Eye (tissue), 1 donor: ENCODE data around the gene RAB6B.

Experiments used
- DNase-seq: peaks from one replicate; pipeline ENCODE4 v3.0.0-alpha.2; 2015

RAB6B gene

GRCh38 chr3:133834621-133835417 is 60.9 kb downstream of the RAB6B start:
- DNase-seq = no peak

GRCh38 chr3:133833880-133834620 is 61.6 kb downstream of the RAB6B start:
- DNase-seq = no peak

DNA sequence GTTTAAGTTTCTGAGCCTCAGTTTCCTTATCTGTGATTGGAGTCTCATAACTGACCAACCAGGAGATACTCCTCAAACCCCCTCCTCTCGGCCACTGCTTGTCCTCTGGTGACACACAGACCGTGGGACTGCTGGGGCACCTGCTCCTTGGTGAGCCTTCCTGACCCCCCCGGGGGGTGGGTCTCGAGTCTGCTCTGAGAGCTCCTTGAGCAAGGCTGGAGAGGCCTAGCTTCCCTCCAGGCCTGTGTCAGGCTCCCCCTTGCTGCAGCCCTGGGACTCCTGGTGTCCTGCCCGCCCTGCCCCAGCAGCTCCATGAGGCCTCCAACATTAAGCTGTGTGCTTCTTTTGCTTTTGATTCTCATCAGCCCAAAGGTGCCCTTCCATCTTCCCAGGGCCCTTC is 62.4 kb downstream of the RAB6B start:
- DNase-seq = no peak

DNA sequence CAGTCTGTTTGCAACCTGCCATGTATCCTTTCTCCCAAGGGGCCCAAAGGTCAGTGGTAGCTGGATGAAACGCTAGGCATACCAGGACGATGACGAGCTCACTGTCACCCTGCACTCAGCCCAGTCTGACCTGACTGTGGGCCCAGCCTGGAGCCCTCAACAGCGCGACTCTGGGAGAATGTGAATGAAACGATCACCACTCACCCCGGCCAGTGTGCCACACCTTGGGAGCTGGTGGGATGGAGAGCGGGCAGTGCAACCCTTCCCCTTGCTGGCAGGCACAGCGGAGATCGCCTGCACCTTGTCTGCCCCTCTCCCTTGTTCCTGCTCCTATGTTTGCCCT is 62.9 kb downstream of the RAB6B start:
- no peak for DNase-seq

DNA sequence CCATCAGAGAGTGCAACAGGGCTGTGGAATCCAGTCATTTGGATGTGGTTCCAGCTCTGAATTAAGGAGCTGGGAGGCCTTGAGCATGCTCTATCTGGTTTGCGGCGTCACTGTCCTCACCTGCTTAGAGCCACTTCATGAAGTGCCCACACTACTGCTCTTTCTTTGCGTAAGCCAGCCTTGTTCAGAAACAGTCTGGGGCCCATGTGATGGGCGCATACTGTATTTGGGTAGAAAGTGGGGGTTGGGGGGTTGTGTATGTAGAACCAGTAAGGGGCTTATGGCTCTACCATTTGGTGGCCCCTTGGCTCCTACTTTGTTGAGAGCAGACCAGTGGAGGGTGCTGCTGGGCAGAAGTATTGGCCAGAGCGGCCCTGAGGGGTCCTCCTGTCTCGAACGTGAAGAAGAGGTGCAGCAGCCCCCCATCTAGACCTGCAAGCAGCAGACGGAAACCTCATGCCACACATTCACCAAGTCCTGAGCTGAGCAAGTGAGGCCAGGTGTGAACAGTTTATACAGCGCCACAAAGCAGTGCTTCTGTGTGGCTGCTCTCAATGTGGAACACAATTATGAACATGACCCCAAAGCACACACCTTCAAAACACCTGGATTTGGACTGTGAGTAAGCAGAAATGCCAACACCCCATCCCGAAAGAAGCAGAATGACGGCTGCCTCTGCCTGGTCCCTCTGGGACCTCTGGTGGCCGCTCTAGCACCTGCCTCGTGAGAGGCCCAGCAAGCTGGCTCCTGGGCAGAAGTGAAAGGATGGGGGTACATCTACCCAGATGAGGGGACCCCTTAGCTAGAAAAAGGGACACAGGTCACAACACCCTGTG is 63.5 kb downstream of the RAB6B start:
- no peak for DNase-seq

DNA sequence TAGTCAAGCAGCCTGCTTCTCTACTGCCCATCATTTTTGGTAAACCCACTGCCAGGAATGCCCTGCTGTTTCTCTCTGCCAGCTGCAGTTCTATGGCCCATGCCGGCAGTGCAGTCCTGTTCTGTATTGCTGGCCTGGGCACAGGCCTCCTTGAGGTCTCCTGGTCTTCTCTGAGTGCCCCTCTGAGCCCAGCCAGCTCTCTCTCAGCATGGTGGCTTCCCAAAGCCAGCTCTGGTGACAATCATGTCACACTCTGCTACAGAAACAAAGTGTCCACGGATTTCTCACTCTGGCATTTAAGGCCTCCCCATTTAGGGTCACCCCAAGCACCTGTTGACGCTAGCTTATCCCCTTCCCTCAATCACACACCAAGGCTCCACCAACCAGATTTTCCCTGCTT is 65.6 kb downstream of the RAB6B start:
- DNase-seq = no peak

- no peak for DNase-seq
Measured at GRCh38 chr3:133829310-133829707, 66.4 kb downstream of the RAB6B start.

DNA sequence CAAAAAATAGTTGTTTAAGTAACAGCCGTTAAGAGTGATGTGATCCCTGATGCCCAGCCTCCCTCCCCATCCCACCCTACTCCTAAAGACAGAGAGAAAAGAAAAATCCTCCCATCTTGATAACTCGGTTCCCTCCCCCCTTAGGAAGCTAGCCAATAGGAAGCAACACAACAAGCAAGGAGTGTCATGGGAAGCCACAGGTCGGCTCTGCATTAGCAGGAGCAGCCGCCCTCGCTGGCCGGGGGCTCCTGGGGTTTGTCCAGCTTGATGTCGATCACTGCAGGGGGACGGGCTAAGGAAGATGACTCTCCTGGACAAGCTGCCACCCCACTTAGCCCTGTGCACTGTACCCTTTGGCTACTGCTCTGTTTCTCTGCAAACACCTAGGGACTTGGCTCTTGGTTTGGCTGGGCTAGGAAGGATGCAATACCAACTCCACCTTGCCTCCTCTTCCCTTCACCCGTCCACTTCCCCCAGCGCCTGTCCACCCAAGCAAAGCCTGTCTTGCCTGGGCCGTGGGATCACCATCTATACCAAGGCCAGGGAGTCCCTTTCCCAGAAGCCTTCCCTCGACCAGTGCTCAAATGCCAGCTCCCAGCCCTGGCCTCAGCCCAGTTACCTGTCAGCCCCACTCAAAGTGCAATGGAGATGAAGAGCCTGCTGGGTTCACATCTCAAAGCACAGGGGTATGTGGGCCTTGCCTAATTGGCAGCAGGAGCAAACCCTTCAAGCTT is 66.9 kb downstream of the RAB6B start:
- peak; percentile 8 for DNase-seq

DNA sequence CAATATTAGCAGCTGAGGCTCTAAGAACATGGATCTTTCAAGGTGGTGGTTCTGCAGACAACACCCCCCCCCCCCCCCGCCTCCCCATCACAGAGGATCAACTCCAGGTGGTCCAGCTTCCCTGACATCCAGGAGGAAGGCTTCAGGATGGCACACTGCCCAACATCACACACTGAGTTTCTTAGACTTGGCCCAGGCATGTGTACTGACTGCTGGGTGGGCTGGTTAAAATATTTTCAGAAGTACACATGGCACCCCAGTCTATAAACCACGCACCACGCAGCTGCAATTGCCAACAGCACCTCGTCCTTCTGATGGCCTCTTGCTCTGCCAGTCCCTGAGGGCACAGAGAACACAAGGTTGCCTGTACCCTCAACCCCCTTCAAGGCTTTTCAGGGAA is 68.0 kb downstream of the RAB6B start:
- no peak for DNase-seq

DNA sequence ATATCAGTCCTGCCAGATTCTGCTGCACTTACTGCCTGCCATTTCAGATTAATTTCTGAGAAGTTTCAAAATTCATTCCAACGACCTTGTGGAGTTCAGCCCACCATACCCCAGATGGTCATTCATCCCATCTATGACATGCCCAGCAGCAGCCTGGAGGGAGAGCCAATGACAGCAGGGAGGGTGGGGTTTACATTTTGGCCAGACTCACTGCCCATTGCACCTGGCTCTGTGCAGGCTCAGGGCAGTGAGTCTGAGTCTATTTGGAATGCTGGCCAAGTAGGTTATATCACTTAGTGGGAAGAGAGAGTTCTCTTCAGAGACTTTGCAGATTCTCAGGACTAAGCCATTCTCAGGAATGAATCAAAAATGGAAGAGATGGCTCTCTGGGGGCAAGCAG is 68.5 kb downstream of the RAB6B start:
- no peak for DNase-seq

- DNase-seq = no peak
Measured at GRCh38 chr3:133825969-133826727, 69.5 kb downstream of the RAB6B start.

DNA sequence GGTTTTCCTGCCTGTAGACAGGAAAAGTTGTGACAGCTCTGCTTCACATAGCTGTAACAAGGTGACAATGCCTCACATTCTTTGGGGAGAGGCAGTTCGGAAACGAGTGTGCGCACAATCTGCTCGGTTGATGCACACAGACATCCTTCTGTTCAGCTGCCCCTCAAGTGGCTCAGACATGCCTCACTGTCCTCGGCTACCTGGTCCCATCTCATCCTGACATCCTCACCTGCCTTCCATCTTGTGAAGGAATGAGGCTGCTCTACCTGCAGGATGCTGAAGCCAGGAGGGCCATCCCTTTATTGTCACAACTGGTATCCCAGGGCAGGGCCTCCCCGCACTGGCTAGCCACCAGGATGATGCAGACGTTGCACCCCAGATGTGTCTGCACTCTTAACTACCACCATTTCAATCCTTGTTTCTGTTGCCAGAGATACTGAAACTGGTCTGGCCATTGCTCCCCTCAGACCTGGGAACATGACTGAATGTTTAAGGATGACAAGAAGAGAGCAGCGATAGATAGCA is 70.7 kb downstream of the RAB6B start:
- DNase-seq = no peak

- DNase-seq = peak; percentile 26
Measured at GRCh38 chr3:133821767-133822638, 73.7 kb downstream of the RAB6B start.

DNA sequence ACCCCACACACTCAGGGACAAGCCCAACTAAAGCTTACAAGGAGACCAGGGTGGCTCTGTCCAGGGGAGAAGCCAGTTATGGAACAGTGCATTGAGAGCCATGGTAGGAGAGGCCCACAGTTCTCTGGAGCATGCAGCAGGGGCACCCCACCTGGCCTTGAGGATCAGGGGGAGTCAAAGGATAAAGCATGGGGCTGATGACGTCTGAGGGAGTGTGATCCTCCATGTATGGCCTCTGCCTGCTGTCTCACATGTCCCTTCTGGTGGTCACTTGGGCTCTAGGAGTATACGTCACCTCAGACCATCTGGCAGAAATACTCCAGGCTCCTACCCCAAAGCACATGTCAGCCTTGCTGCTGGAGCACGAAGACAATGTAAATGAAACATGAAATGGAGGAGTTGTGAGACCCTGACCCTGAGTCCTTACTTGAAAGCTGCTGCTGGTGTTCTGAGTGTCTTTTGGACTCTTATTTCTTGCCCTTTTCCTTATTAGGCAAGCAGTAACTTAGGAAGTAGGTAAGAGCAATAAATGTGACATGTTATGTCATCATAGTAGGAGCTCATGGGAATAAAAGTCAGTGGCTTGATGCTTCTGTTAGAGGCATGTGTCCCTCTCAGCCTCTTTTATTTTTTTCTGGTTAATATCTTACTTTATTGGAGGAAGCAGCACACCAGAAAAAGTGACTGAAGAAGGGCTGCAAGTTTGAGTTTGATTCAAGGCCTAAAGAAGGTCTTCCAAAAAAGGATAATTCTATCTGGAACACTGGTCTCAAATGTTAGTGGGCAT is 74.6 kb downstream of the RAB6B start:
- peak; percentile 12 for DNase-seq

- DNase-seq = no peak
Measured at GRCh38 chr3:133820129-133820528, 75.6 kb downstream of the RAB6B start.

GRCh38 chr3:133815386-133815785 is 80.3 kb downstream of the RAB6B start:
- DNase-seq = no peak

DNA sequence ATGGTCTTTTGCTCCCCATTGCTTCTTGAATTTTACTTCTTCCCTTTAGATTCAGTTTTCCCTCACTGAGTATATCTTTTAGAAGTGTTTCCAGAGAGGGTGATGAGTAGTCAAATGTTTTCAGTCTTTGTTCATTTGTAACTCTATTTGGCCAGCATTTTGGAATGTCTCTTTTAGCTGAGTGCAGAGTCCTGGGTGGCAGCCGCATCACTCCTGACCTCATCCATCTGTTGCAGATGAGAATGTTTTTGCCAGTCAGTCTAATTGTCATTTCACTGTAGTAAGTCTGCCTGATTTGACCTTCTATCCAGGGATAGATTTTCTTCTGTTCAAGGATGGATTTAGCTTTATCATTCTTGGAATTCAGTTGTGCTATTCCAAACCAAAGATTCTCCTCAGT is 82.8 kb downstream of the RAB6B start:
- no peak for DNase-seq

GRCh38 chr3:133805702-133806475 is 89.8 kb downstream of the RAB6B start, which contains the start of gene SRPRB:
TSS of gene SRPRB (plus strand) at chr3:133805815. CDS start at chr3:133805849, 34 bp downstream.
- DNase-seq = peak; percentile 97

GRCh38 chr3:133805384-133805701 is 90.3 kb downstream of the RAB6B start:
- DNase-seq = no peak
